GM18502 (cell line): ENCODE results near the gene AP3D1.
"Not testable (repeated sequence)": the region's sequence is repeated elsewhere in the genome, so short reads cannot be mapped to it uniquely, and the experiment has no call there.

Experiments
- ATAC-seq: cut with Tn5 transposase; IDR thresholded peaks from one replicate; pipeline ENCODE4 v1.9.1; 2021; ENCODE audit warnings: mild to moderate bottlenecking; ENCODE audit not compliant: unreplicated experiment, poor library complexity

Gene AP3D1

GRCh38 chr19:2129892-2130770 is 21.2 kb downstream of the AP3D1 start:
- no peak for ATAC-seq

GRCh38 chr19:2129486-2129885 is 21.9 kb downstream of the AP3D1 start:
- ATAC-seq, result no peak

GRCh38 chr19:2129022-2129421 is 22.3 kb downstream of the AP3D1 start:
- ATAC-seq, result no peak

GRCh38 chr19:2128252-2128651 is 23.1 kb downstream of the AP3D1 start:
- not testable (repeated sequence) for ATAC-seq

GRCh38 chr19:2127758-2128157 is 23.6 kb downstream of the AP3D1 start:
- ATAC-seq, result no peak

- ATAC-seq, result no peak
These were observed 24.4 kb downstream of the AP3D1 start for GRCh38 chr19:2126879-2127518.

GRCh38 chr19:2123682-2124387 is 27.5 kb downstream of the AP3D1 start:
- no peak for ATAC-seq

- no peak for ATAC-seq
These were observed 28.4 kb downstream of the AP3D1 start for GRCh38 chr19:2122982-2123381.

- no peak for ATAC-seq
These were observed 29.1 kb downstream of the AP3D1 start for GRCh38 chr19:2122251-2122650.

- no peak for ATAC-seq
These were observed 29.8 kb downstream of the AP3D1 start for GRCh38 chr19:2121416-2122051.

GRCh38 chr19:2120821-2121220 is 30.5 kb downstream of the AP3D1 start:
- ATAC-seq, result no peak

- no peak for ATAC-seq
These were observed 31.2 kb downstream of the AP3D1 start for GRCh38 chr19:2119921-2120785.

- no peak for ATAC-seq
These were observed 32.9 kb downstream of the AP3D1 start for GRCh38 chr19:2118438-2118837.

GRCh38 chr19:2117215-2117960 is 34.0 kb downstream of the AP3D1 start:
- no peak for ATAC-seq

GRCh38 chr19:2116507-2116906 is 34.9 kb downstream of the AP3D1 start:
- no peak for ATAC-seq

GRCh38 chr19:2115911-2116426 is 35.4 kb downstream of the AP3D1 start:
- no peak for ATAC-seq

- ATAC-seq, result no peak
These were observed 36.0 kb downstream of the AP3D1 start for GRCh38 chr19:2115324-2115723.

GRCh38 chr19:2114821-2115220 is 36.5 kb downstream of the AP3D1 start:
- ATAC-seq, result no peak

- no peak for ATAC-seq
These were observed 37.1 kb downstream of the AP3D1 start for GRCh38 chr19:2114218-2114617.
